GM18868 (cell line): ENCODE data around the gene TEF.

Experiments used
- ATAC-seq: cut with Tn5 transposase; IDR thresholded peaks from one replicate; pipeline ENCODE4 v1.9.1; 2021; ENCODE audit warnings: mild to moderate bottlenecking, moderate library complexity; ENCODE audit not compliant: unreplicated experiment

Gene TEF

GRCh38 chr22:41381329-41382097 is at the start of gene TEF:
TEF (plus strand) TSS chr22:41381942; CDS start chr22:41382045, 103 bp downstream.
- peak; percentile 84 for ATAC-seq

DNA sequence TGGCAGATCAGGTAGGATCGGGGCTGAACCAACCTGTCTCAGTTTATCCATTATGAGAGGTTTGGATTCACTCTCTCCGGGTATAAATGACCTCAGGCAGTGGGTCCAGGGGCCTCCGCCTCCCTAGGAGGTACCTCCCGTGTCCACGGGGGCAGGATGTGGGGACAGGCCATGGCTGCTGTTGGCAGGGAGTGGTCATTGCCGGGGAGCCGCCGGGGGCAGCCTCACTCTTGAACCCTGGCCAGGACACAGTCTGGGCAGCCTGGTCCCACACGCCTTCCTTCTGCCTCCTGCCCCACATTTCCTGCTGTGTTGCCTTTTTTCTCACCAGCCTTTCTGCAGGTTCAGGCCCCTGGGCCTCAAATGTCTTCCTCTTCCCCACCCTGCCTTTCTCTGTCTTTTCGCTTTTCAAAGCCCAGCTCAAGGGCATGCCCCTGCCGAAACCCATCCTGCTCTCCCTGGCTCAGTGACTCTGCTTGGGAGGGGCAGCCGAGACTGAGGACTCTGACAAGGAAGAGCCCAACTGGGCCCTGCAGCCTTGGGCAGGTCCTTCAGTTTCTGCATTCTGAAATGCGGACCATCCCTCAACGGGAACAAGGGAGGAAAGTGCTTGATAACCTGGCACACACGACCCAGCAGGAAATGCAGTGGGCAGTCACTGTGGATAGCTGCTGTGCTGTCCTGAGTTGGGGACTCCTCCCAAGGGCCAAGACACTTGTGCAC is 49.4 kb upstream of the TEF start:
- ATAC-seq: no peak

GRCh38 chr22:41333806-41334205 is 47.9 kb upstream of the TEF start:
- ATAC-seq: no peak

- no peak for ATAC-seq
Measured at GRCh38 chr22:41334215-41334614, 47.5 kb upstream of the TEF start.

DNA sequence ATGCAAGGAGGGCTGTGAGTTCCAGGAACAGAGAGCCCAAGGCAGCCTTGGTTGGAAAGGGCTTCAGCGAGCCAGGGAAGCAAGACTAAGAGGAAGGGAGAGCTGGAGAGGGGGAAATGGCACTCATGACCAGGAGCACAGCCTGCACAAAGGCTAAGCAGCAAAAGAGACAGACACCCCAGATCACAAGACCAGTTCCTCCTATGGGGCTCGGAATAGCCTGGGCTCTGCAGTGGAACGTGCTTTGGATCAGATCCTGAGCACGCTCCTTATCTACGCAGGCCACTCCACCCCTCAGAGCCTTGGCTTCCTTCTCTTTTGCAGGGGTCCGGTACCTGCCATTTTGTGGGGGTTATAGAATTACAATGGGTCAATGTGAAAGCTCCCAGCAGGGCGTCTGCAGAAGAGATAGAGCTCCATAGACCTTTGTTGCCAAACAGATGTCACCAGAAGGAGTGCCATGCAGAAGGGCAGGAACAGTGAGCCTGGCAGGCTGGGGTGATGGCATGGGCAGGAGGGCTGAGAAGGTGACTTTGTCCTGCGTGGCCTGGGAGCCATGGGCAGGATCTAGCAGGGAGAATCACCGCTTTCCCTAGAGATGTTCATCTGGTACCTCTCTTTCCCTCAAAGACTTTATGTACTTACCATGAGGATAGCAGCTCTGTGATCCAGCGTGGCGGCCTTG is 46.6 kb upstream of the TEF start:
- no peak for ATAC-seq

DNA sequence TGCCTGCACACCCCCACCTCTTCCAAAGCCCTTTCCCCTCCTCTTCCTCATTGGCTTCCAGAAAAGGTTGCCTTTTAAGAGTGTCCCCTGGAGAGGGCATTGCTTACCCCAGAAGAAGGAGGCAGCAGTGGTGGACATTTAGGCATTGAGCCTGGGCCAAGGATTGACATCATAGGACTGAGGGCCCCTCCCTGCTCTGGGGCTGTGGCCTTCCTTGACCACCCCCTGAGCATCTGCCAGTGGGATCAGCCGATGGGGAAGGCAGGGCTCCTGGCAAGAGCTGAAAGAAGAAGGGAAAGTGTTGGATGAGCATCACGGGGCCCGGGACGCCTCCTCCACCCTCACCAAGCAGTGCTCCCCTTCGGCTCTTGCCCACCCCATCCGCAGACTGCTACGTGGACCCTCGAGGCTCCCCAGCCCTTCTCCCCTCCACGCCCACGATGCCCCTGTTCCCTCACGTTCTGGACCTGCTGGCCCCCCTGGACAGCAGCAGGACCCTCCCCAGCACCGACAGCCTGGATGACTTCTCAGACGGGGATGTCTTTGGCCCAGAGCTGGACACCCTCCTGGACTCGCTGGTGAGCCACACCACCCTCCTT is 43.0 kb upstream of the TEF start:
- ATAC-seq: no peak

GRCh38 chr22:41339823-41340222 is 41.9 kb upstream of the TEF start:
- ATAC-seq: no peak

DNA sequence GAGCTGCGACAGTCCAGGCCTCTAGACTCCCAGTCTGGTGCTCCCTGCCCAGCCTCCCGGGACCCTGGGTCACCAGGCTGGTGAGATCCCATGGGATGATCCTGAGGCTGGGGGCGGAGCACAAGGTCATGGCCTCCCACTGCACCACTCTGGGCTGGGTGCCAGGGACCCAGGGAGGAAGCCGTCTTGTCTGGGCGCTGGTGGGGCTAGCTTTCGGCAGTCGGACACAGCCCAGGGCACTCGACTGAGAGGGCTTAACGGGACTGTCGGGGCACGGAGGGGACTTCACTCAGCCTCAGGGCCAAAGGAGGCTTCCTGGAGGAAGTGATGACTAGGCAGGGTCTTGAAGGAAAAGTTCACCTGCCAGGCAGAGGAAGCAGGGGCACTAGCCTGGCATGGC is 41.4 kb upstream of the TEF start:
- ATAC-seq: no peak

- no peak for ATAC-seq
Measured at GRCh38 chr22:41341012-41341411, 40.7 kb upstream of the TEF start.

GRCh38 chr22:41341990-41342389 is 39.8 kb upstream of the TEF start:
- ATAC-seq: no peak

GRCh38 chr22:41343300-41343699 is 38.4 kb upstream of the TEF start:
- no peak for ATAC-seq

- no peak for ATAC-seq
Measured at GRCh38 chr22:41343717-41344116, 38.0 kb upstream of the TEF start.

- no peak for ATAC-seq
Measured at GRCh38 chr22:41344189-41344788, 37.5 kb upstream of the TEF start.

DNA sequence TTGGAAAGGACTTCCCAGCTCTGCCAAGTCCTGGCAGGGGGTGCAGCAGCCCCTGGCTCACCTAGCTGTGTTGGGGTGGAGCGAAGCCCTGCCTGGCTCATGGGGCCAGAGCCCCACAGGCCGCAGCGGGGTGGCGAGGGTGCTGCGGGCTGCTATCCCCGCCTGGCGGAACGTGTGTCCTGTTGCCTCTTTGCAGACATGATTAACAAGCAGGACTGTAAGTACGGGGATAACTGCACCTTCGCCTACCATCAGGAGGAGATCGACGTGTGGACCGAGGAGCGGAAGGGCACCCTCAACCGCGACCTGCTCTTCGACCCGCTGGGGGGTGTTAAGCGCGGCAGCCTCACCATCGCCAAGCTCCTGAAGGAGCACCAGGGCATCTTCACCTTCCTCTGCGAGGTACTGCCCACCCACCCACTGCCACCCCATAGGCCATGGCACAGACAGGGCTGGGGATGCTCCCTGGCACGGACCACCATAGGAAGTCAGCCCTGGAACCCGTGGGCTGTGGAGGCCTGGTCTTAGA is 35.9 kb upstream of the TEF start:
- no peak for ATAC-seq

DNA sequence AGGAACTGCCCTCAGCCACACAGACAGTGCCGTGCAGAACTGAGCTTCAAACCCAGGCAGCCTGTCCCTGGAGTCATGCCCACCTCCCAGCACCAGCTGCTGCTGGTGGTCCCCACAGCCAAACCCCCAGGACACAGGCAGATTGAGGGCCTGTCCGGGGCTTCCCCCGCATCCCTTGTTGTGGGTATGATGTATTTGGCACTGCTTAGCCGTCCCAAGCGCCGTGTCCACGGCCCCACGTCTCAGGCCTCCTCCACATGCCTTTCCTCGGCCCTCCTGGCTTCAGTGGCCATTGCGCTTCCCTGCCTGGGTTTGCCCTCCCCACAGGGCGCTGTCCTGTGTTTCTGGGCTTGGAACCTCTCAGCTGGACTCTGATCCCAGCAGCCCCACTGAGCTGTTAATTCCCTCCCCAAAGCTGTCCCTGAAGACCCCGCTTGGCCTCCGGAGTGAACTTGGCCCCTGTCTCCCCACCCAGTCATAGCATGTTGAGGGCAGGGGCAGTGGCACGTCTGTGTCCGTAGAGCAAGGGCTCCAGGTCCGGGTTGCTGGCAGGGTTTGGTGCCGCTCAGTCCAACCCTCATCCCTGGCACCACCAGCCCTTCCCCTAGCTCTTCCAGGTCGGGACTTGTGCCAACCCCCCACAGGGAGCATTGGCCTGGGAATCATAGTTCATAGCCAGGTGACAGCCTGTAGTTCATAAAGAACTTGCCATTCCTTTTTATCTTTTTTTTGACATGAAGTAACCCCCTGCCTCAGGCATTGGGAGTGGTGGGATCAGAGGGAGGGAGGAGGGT is 34.5 kb upstream of the TEF start:
- ATAC-seq: no peak

DNA sequence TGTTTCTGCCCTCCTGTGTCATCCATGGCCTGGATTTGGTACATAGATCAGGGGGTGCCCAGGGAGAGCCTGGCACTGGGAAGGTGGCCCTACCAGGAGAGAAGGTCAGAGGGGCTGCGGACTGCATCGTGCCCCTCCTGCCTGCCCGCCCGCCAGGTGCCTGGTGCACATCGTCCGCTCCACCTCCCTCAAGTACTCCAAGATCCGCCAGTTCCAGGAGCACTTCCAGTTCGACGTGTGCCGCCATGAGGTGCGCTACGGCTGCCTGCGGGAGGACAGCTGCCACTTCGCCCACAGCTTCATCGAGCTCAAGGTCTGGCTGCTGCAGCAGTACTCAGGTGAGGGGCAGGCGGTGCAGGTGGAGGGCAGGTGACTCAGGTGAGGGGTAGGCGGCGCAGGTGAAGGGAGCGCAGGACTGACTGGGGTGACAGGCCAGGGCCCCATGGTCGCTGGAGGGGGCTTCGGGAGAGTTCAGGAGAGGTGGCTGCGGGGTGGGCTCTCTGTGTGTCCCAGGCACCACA is 32.7 kb upstream of the TEF start:
- ATAC-seq: no peak

DNA sequence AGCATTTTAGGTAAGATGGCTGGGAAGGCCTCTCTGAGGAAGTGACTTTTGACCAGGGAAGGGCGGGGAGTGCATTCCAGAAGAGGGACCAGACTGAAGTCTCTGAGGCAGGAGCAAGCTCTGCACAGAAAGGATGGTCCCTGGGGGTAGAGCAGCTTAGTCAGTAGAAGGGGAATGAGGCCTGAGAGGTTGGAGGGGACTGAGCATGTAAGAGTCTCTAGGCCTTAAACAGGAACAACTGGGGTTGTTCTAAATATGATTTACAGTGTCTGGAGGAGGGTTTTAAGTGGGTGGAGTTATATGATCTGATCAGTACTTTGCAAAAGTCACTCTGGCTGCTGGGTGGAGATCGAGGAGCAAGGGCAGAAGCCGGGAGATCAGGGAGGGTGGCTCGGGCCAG is 31.7 kb upstream of the TEF start:
- ATAC-seq: no peak

DNA sequence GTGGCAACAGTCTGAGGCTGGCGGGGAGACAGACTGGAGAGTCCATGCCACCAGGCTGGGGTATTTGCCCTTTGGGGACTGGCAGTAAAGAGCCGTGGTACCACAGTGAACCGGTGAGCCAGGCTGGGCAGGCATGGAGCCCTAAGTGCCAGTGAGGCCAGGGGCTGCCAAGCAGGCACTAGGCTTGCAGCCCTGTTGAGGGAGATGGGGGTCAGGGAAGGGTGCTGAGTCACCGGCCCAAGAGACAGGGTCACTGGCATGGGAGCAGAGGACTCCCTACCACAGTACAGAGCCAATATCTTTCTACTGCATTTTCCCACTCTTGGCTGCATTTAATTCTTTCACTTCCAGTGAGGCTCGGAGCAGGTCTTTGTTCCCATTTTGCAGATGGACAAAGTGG is 30.7 kb upstream of the TEF start:
- no peak for ATAC-seq

DNA sequence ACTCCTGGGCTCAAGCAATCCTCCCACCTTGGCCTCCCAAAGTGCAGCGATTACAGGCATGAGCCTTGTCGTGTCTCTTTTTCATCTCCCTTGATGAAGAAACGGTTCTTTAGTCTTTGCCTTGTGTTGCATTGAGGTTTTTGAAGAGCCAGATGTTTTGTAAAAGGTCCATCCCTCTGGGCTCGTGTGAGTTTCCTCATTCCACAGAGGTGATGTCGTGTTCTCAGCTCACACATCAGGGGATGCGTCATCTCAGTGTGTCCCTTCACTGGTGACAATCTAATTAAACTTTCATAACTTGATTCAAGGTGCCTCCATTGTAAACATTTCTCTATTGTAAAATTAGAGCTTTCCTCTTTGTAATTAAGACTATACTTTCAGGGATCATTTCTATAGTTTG is 29.7 kb upstream of the TEF start:
- no peak for ATAC-seq
